Cortex of kidney (tissue), 1 donor: ENCODE results near the gene GFAP.
"Not testable (repeated sequence)": the region's sequence is repeated elsewhere in the genome, so short reads cannot be mapped to it uniquely, and the experiment has no call there.

Experiments used
- DNase-seq: peaks from one replicate; lab custom pipeline; 2025; lab: John Stamatoyannopoulos, UW

GFAP gene

DNA sequence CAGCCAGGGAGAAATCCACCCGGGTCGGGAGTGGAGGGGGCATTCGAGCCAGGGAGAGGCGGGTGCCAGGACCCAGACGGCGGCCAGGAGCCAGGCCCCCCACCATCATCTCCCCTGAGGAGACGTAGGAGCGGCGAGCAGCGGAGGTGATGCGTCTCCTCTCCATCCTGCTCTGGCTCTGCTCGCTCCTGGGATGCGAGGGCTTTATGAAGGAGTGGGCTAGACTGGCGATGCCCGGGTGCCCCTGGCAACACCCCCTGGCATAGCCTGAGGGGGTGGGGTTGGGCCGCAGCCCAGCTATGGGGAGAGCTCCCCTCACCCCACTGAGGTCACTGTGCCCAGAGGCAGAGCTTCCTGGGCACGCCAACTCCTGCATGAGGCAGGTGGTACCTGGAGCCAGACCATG lies at the start of gene GFAP:
TSS of gene GFAP (minus strand) at position 180 of the 406 bp plus-strand sequence. CDS start at position 166, 14 bp downstream.
- no peak for DNase-seq

GRCh38 chr17:44961921-44962350 lies 46.6 kb upstream of the GFAP start:
- DNase-seq, result no peak

- DNase-seq, result no peak
These were observed 45.4 kb upstream of the GFAP start for GRCh38 chr17:44960691-44961090.

GRCh38 chr17:44959821-44960531 lies 44.7 kb upstream of the GFAP start:
- DNase-seq, result no peak

GRCh38 chr17:44956998-44957981 lies 42.0 kb upstream of the GFAP start:
- no peak for DNase-seq

DNA sequence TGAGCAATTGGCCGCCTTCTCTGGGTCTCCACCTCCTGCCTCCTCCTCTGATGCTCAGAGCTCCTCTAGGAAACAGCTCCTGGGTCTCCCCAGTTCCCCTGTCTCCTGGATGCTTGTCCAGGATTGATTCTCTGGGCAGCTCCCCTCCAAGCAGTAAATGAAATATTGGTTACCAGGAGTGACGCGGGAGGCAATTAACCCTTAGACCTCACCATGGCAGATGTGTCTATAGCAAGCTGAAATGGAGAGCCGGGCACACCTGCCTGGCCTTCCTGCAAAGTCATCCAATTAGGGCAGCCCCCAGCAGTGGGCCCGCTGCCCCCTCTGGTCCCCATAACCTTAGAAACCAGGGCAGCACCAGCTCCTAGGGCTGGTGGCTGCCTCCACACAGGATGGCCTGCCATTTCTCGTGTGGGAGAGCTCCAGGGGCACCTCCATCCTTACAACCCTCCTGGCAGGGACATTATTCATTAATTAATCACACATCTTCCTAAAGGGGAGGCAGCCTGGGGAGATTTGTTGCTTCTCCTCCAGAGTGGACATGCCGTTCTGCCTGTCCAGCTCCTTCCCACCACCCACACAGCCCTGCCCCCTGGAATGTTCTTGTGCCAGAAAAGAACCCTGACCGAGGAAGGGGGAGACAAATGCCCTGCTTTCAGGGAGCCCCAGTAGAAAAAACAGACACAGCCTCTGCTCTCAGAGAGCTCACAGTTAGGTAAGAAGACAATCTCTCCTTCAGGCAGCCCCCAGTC lies 40.5 kb upstream of the GFAP start:
- DNase-seq, result no peak

DNA sequence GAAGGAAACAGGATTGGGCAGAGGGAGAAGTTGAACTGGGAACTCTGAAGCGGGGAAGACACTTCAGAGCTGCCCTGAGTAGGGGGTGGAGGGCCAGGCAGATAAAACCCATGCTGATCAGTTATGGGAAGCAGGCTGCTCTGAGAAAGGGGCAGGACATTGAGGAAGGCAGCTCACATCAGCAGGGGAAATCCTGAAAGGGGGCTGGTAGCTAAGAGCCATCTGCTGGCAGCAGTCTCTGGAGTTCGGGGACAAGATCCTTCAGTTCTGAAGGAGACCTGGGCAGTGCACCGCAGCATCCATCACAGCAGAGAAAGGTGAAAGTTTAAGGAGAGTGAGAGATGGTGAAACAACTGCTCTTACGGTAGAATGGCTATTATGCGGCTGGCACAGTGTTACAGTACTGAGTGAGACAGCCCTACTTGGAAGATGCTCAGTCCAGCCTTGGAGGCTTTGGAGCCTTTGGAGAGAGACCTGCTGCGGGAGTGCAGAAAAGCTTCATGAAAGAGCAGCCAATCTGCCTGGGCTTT lies 37.7 kb upstream of the GFAP start:
- no peak for DNase-seq

GRCh38 chr17:44948315-44948795 lies 33.1 kb upstream of the GFAP start:
- no peak for DNase-seq

GRCh38 chr17:44947461-44948314 lies 32.4 kb upstream of the GFAP start, which contains the start of gene KIF18B:
KIF18B (minus strand) TSS chr17:44947773; CDS start chr17:44936344, 11,429 bp downstream.
- DNase-seq, result no peak

- DNase-seq, result not testable (repeated sequence)
These were observed 30.4 kb upstream of the GFAP start for GRCh38 chr17:44945652-44946051.

DNA sequence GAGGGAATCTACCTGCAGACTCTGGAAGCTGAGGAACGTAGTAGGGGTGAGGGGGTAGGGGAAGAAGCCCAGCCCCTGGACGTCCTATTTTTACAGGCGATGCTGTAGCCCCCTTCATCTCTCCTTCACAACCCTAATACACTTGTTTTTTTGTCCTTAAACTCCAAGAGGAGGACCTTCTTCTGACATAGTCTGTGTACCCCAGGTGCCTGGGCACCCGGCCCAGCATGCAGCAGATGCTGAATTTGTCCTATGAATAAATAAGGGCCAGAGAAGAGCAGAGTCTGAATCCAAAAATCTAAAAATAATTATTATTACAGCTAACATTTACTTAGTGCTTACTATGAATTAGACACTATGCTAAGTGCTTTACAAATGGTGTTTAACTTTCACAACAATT lies 27.2 kb upstream of the GFAP start:
- DNase-seq, result no peak

- DNase-seq, result no peak
These were observed 26.5 kb upstream of the GFAP start for GRCh38 chr17:44941712-44942331.

DNA sequence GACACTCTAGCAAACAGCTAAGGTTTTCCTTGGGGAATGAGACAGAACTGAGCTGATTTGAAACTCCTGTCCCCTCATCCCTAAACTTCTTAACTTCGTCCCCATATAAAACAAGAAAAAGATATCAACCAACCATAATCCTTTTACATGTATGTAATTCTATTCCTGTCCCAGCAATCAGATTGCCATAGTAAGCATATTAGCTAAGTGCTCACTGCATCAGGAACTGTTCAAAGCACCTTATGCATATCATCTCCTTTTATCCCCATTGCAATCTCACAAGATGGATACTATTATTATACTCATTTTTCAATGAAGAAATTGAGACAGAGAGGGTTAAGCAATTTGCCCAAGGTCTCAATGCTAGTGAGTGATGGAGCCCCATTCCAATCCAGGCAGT lies 25.5 kb upstream of the GFAP start:
- no peak for DNase-seq

DNA sequence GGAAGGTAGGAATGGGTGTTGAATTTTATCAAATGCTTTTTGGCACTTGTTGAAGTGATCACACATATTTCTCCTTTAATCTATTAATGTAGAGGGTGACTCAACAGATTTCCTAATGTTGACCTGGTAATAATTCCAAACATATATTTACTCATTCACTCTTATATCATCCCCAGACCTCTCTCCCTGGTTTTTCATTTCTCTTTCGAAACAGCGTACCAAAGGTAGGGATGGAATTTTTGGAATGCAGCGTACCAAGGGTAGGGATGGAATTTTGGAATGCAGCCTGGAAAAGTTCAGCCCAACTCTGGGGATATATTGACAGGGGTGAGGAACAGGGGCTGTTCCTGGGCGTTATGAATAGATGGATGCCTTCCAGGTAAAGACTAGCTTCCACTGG lies 25.0 kb upstream of the GFAP start:
- no peak for DNase-seq

GRCh38 chr17:44935116-44935515 lies 19.8 kb upstream of the GFAP start:
- no peak for DNase-seq

GRCh38 chr17:44934745-44935105 lies 19.4 kb upstream of the GFAP start:
- DNase-seq, result no peak

DNA sequence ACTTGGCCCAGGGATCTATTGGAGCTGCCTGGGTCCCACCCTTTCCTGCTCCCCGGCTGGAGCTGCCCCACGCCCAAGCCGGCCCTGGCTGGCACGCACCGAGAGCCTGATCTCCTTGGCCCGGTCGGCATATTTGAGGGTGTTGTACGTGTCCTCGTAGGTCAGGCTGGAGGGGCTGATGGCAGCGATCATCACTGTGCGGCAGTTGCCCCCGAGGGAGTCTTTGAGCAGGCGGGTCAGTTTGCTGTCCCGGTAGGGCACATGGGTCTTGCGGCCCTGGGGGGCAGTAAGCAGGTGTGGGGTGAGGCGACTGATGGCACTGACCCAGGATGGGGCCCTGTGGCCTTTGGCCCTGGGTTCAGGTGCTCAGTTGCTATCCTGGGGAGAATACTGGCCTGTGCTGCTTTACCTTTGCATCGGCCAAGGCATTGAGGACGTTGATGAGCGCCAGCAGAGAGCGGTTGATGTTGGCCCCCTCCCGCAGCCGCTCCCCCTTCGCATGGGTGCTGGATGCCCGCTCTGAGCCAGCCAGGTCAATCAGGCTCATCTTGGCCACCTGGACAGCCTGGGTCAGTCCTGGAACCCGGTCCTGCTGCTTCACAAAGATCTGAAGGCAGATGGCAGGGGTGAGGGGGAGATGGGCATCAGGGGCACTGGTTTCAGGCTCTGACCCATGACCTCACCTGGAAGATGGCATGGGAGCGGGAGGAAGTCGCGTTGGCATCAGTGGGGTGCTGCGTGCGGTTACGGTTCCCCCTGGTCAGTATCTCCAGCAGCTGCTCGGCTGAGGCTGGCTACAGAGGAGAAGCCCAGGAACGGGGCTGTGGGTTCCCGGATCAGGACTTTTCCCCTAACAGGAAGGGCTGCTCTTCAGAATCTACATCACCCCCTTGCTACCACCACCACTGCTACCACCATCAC lies 18.8 kb upstream of the GFAP start:
- DNase-seq, result no peak

GRCh38 chr17:44932787-44933097 lies 17.4 kb upstream of the GFAP start:
- DNase-seq, result no peak

GRCh38 chr17:44932096-44932786 lies 16.9 kb upstream of the GFAP start:
- no peak for DNase-seq
